Measurements from ENCODE around the gene HDAC4. TPM values are rescaled to one million over a fixed set of nuclear protein-coding genes. Genes with fewer than 3 reads are reported as not detected.

The HDAC4 gene
- total RNA-seq, 1 experiment from 2014 or later = 61.5 TPM

GRCh38 chr2:239192975-239193374 is 207.8 kb downstream of the HDAC4 start:
- H3K79me2 ChIP-seq (ENCODE audit: low read depth) = no peaks in the 10 kb centered on the region
- no peaks in the 10 kb centered on the region for H4K20me1 ChIP-seq (ENCODE audit: insufficient read depth)
- no peaks in the 10 kb centered on the region for H3K27me3 ChIP-seq (ENCODE audit: insufficient read depth, low read depth)
- CTCF ChIA-PET = no interaction called here
- H3K4me3 ChIP-seq = no peak overlapping the region
- TF ChIP-seq CTCF (conservative IDR thresholded peaks at IDR 0.05) = no peak
- TF ChIP-seq EZH2 (IDR thresholded peaks at IDR 0.05; ENCODE audit: low read depth) = no peak
- no peak overlapping the region for H3K4me2 ChIP-seq
- BruUV-seq (replicated peaks) = no TSS peak
- H3K9me3 ChIP-seq (ENCODE audit: insufficient read depth, low read depth) = peaks cover 15% of the 10 kb centered on the region; the same call in 1 of the 2 replicates
- no peaks in the 10 kb centered on the region for H3K9me2 ChIP-seq (ENCODE audit: insufficient read depth)
- H3K4me1 ChIP-seq (replicated peaks; ENCODE audit: insufficient read depth) = no peaks in the 10 kb centered on the region
- H3K27ac ChIP-seq = no peak overlapping the region
- DNase-seq = no peak
- POLR2A ChIA-PET (ENCODE audit: unreplicated experiment) = no interaction called here
- no peaks in the 10 kb centered on the region for H3F3A ChIP-seq (ENCODE audit: insufficient read depth, low read depth)
- intact Hi-C loops (cut with micrococcal nuclease; ENCODE audit: unreplicated experiment) = no loop called here
- no peak overlapping the region for H2AFZ ChIP-seq
- peaks cover 8% of the 10 kb centered on the region for H3K36me3 ChIP-seq (ENCODE audit: low read depth)

- Histone ChIP-seq H3K9me2 (ENCODE audit: insufficient read depth) (no peaks in the 10 kb centered on the region), H3K9me3 (ENCODE audit: insufficient read depth, low read depth) (peaks cover 15% of the 10 kb centered on the region; the same call in 1 of the 2 replicates), H3K79me2 (ENCODE audit: low read depth) (no peaks in the 10 kb centered on the region), H3K27ac (no peak overlapping the region), H3F3A (ENCODE audit: insufficient read depth, low read depth) (no peaks in the 10 kb centered on the region), H3K27me3 (ENCODE audit: insufficient read depth, low read depth) (no peaks in the 10 kb centered on the region), H3K4me2 (no peak overlapping the region), H2AFZ (no peak overlapping the region), H3K4me3 (no peak overlapping the region), H3K36me3 (ENCODE audit: low read depth) (peaks cover 8% of the 10 kb centered on the region), H3K4me1 (replicated peaks; ENCODE audit: insufficient read depth) (no peaks in the 10 kb centered on the region), H4K20me1 (ENCODE audit: insufficient read depth) (no peaks in the 10 kb centered on the region)
- intact Hi-C loops (cut with micrococcal nuclease; ENCODE audit: unreplicated experiment) = no loop called here
- no TSS peak for BruUV-seq (replicated peaks)
- ChIA-PET CTCF (no interaction called here), POLR2A (ENCODE audit: unreplicated experiment) (no interaction called here)
- no peak for TF ChIP-seq EZH2 (IDR thresholded peaks at IDR 0.05; ENCODE audit: low read depth)
- no peak for DNase-seq
Observed at GRCh38 chr2:239192456-239192855, 208.4 kb downstream of the HDAC4 start.

GRCh38 chr2:239190921-239191885 is 209.6 kb downstream of the HDAC4 start:
- intact Hi-C loops (cut with micrococcal nuclease; ENCODE audit: unreplicated experiment) = no loop called here
- DNase-seq = no peak
- Histone ChIP-seq H2AFZ (no peak overlapping the region), H3K4me3 (no peak overlapping the region), H4K20me1 (ENCODE audit: insufficient read depth) (no peaks in the 10 kb centered on the region), H3K9me3 (ENCODE audit: insufficient read depth, low read depth) (peaks cover 15% of the 10 kb centered on the region; the same call in 1 of the 2 replicates), H3K4me2 (no peak overlapping the region), H3F3A (ENCODE audit: insufficient read depth, low read depth) (no peaks in the 10 kb centered on the region), H3K4me1 (replicated peaks; ENCODE audit: insufficient read depth) (no peaks in the 10 kb centered on the region), H3K27ac (no peak overlapping the region), H3K36me3 (ENCODE audit: low read depth) (peaks cover 8% of the 10 kb centered on the region), H3K79me2 (ENCODE audit: low read depth) (no peaks in the 10 kb centered on the region), H3K27me3 (ENCODE audit: insufficient read depth, low read depth) (no peaks in the 10 kb centered on the region), H3K9me2 (ENCODE audit: insufficient read depth) (no peaks in the 10 kb centered on the region)
- POLR2A ChIA-PET (ENCODE audit: unreplicated experiment) = no interaction called here
- CTCF ChIA-PET = no interaction called here
- no TSS peak for BruUV-seq (replicated peaks)
- TF ChIP-seq CTCF (conservative IDR thresholded peaks at IDR 0.05) (no peak), EZH2 (IDR thresholded peaks at IDR 0.05; ENCODE audit: low read depth) (no peak)
